OCI-LY3 (cell line): Measurements from ENCODE around the gene RERE.

Source experiments
- H2AFZ ChIP-seq: fragments of 200-600, 300-600 bp; shearing (Covaris generic); 2 replicates; pipeline ENCODE4 v1.6.0; 2014; ENCODE audit warnings: antibody characterized with exemption, low read depth, low read length
- H3K27ac ChIP-seq: fragments of 200-600, 300-600 bp; sonication (generic); 2 replicates; pipeline ENCODE4 v1.5.1; 2014; ENCODE audit warnings: mild to moderate bottlenecking, low read length, moderate library complexity, mixed read lengths
- H3K27me3 ChIP-seq: fragments of 200-600, 300-600 bp; sonication (generic); 2 replicates; pipeline ENCODE4 v1.6.1; 2014; ENCODE audit warnings: low read depth, low read length, mixed read lengths
- H3K36me3 ChIP-seq: fragments of 200-600, 300-600 bp; sonication (generic); replicated peaks from 2 replicates; pipeline ENCODE3; 2014; ENCODE audit warnings: low read depth, low read length, mixed read lengths
- H3K4me1 ChIP-seq: fragments of 300-600, 200-600 bp; sonication (generic); 2 replicates; pipeline ENCODE4 v1.6.1; 2014; ENCODE audit warnings: low read length, mixed read lengths
- H3K4me2 ChIP-seq: fragments of 200-600, 300-600 bp; sonication (generic); 2 replicates; pipeline ENCODE4 v1.6.1; 2014; ENCODE audit warnings: low read length, mixed read lengths
- H3K4me3 ChIP-seq: fragments of 300-600, 200-600 bp; sonication (generic); 2 replicates; pipeline ENCODE4 v1.5.1; 2014; ENCODE audit warnings: antibody characterized with exemption, mild to moderate bottlenecking, low read length, moderate library complexity
- H3K79me2 ChIP-seq: fragments of 300-600, 200-600 bp; shearing (Covaris generic); 2 replicates; pipeline ENCODE4 v1.6.1; 2014; ENCODE audit warnings: mild to moderate bottlenecking, low read length, mixed read lengths
- H3K9ac ChIP-seq: fragments of 300-600, 200-600 bp; shearing (Covaris generic); 2 replicates; pipeline ENCODE4 v1.6.0; 2014; ENCODE audit warnings: mild to moderate bottlenecking, low read length, moderate library complexity
- H3K9me3 ChIP-seq: fragments of 200-600, 300-600 bp; shearing (Covaris generic); 2 replicates; pipeline ENCODE4 v1.6.1; 2014; ENCODE audit warnings: low read length, mixed read lengths; ENCODE audit not compliant: insufficient read depth
- H4K20me1 ChIP-seq: fragments of 200-600, 300-600 bp; sonication (generic); 2 replicates; pipeline ENCODE4 v1.6.1; 2016; ENCODE audit warnings: low read length, mixed read lengths; ENCODE audit not compliant: insufficient read depth
- CTCF ChIP-seq: fragments of 200-600, 300-600 bp; sonication (generic); IDR thresholded peaks from 2 replicates; pipeline ENCODE4 v1.5.1; 2014; ENCODE audit warnings: antibody characterized with exemption, low read length, low read depth
- EZH2phosphoT487 ChIP-seq: fragments of 200-600 bp; shearing (Covaris generic); IDR thresholded peaks from 2 replicates; pipeline ENCODE4 v1.6.1; 2018; ENCODE audit warnings: antibody characterized with exemption, mixed run types, low read depth

Gene RERE

GRCh38 chr1:8423692-8424538 lies 393.5 kb downstream of the RERE start:
- H3K79me2 ChIP-seq, result peaks cover 27% of the 10 kb centered on the region
- H3K27me3 ChIP-seq, result no peaks in the 10 kb centered on the region
- TF ChIP-seq CTCF (no peak), EZH2phosphoT487 (no peak)
- H3K4me2 ChIP-seq, result peak overlapping the region; percentile 99
- H3K36me3 ChIP-seq, result peaks cover 16% of the 10 kb centered on the region
- H3K27ac ChIP-seq, result peak overlapping the region; percentile 91
- peaks cover 9% of the 10 kb centered on the region; the same call in 1 of the 2 replicates for H4K20me1 ChIP-seq
- H3K4me1 ChIP-seq, result peaks cover 62% of the 10 kb centered on the region
- peak overlapping the region; percentile 96 for H3K9ac ChIP-seq
- peak overlapping the region; percentile 13 for H2AFZ ChIP-seq
- H3K4me3 ChIP-seq, result peak overlapping the region; percentile 99
- no peaks in the 10 kb centered on the region for H3K9me3 ChIP-seq

- Histone ChIP-seq H3K9ac (peak overlapping the region; percentile 96), H3K4me2 (peak overlapping the region; percentile 99), H3K36me3 (peaks cover 21% of the 10 kb centered on the region), H3K4me1 (peaks cover 56% of the 10 kb centered on the region), H2AFZ (no peak overlapping the region), H4K20me1 (peaks cover 9% of the 10 kb centered on the region; the same call in 1 of the 2 replicates), H3K27me3 (no peaks in the 10 kb centered on the region), H3K9me3 (no peaks in the 10 kb centered on the region), H3K79me2 (peaks cover 27% of the 10 kb centered on the region), H3K27ac (peak overlapping the region; percentile 79), H3K4me3 (peak overlapping the region; percentile 99)
- TF ChIP-seq EZH2phosphoT487 (no peak), CTCF (no peak)
These were observed 394.2 kb downstream of the RERE start for GRCh38 chr1:8423269-8423691.

GRCh38 chr1:8422510-8423268 lies 394.8 kb downstream of the RERE start:
- H3K9me3 ChIP-seq, result no peaks in the 10 kb centered on the region
- H3K36me3 ChIP-seq, result peaks cover 25% of the 10 kb centered on the region
- H2AFZ ChIP-seq, result no peak overlapping the region
- peak overlapping the region; percentile 99 for H3K4me2 ChIP-seq
- H3K27ac ChIP-seq, result peak overlapping the region; percentile 79
- H3K9ac ChIP-seq, result peak overlapping the region; percentile 96
- TF ChIP-seq CTCF (no peak), EZH2phosphoT487 (no peak)
- H3K79me2 ChIP-seq, result peaks cover 27% of the 10 kb centered on the region
- H4K20me1 ChIP-seq, result peaks cover 10% of the 10 kb centered on the region; the same call in 1 of the 2 replicates
- H3K4me1 ChIP-seq, result peaks cover 50% of the 10 kb centered on the region
- H3K4me3 ChIP-seq, result peak overlapping the region; percentile 99
- no peaks in the 10 kb centered on the region for H3K27me3 ChIP-seq

- peak overlapping the region; percentile 99 for H3K4me3 ChIP-seq
- H3K36me3 ChIP-seq, result peaks cover 28% of the 10 kb centered on the region
- H3K27ac ChIP-seq, result no peak overlapping the region
- H3K27me3 ChIP-seq, result no peaks in the 10 kb centered on the region
- peak overlapping the region; percentile 99 for H3K4me2 ChIP-seq
- no peak for TF ChIP-seq EZH2phosphoT487
- no peak for TF ChIP-seq CTCF
- H3K9ac ChIP-seq, result peak overlapping the region; percentile 96; the same call in 1 of the 2 replicates
- peaks cover 27% of the 10 kb centered on the region for H3K79me2 ChIP-seq
- H2AFZ ChIP-seq, result no peak overlapping the region
- peaks cover 42% of the 10 kb centered on the region for H3K4me1 ChIP-seq
- H4K20me1 ChIP-seq, result peaks cover 13% of the 10 kb centered on the region; the same call in 1 of the 2 replicates
- no peaks in the 10 kb centered on the region for H3K9me3 ChIP-seq
These were observed 395.7 kb downstream of the RERE start for GRCh38 chr1:8421721-8422120.
